Fibroblast of lung (primary cell): Measurements from ENCODE around the gene ANO1. TPM values are rescaled to one million over a fixed set of nuclear protein-coding genes. Genes with fewer than 3 reads are reported as not detected.

Experiments used
- DNase-seq, 2 donors: peaks; one replicate each; pipeline versions ENCODE4 v3.0.0 to v3.0.0-alpha.2; 2010; ENCODE audit warnings: low read depth in 2 of 2
- H2AFZ ChIP-seq: 2 replicates; pipeline ENCODE4 v1.5.1; 2012; ENCODE audit warnings: low read length, control low read depth, inconsistent platforms
- H3K27ac ChIP-seq: 2 replicates; pipeline ENCODE4 v1.5.1; 2011; ENCODE audit warnings: low read length, control low read depth; ENCODE audit not compliant: insufficient read depth
- H3K27me3 ChIP-seq: 2 replicates; pipeline ENCODE4 v1.5.1; 2011; ENCODE audit warnings: mild to moderate bottlenecking, low read length; ENCODE audit not compliant: control insufficient read depth, insufficient read depth
- H3K36me3 ChIP-seq: 2 replicates; pipeline ENCODE4 v1.5.1; 2011; ENCODE audit warnings: low read length; ENCODE audit not compliant: control insufficient read depth, insufficient read depth
- H3K4me1 ChIP-seq: 2 replicates; pipeline ENCODE4 v1.5.1; 2011; ENCODE audit warnings: low read length; ENCODE audit not compliant: control insufficient read depth, insufficient read depth; ENCODE audit errors: extremely low read depth
- H3K4me2 ChIP-seq: 2 replicates; pipeline ENCODE4 v1.5.1; 2011; ENCODE audit warnings: low read length, control low read depth; ENCODE audit not compliant: insufficient read depth; ENCODE audit errors: extremely low read depth
- H3K4me3 ChIP-seq, 4 experiments: fragments of 200-600 bp in 1 of 4; sonication (generic) in 1 of 4; replicated peaks in 1 of 4; 2 replicates each; pipeline ENCODE4 v1.5.1; 2011 to 2016; ENCODE audit warnings: low read length in 4 of 4, low read depth in 3 of 4, mild to moderate bottlenecking in 3 of 4, control low read depth in 2 of 4, inconsistent platforms in 1 of 4, mixed read lengths in 1 of 4; ENCODE audit not compliant: insufficient read depth in 1 of 4; ENCODE audit errors: control extremely low read depth in 1 of 4
- H3K79me2 ChIP-seq: 2 replicates; pipeline ENCODE4 v1.5.1; 2012; ENCODE audit warnings: mild to moderate bottlenecking, low read length, inconsistent platforms; ENCODE audit not compliant: control insufficient read depth, insufficient read depth
- H3K9ac ChIP-seq: 2 replicates; pipeline ENCODE4 v1.5.1; 2011; ENCODE audit warnings: mild to moderate bottlenecking, low read length, control low read depth; ENCODE audit not compliant: insufficient read depth
- H3K9me3 ChIP-seq: 2 replicates; pipeline ENCODE4 v1.5.1; 2012; ENCODE audit warnings: low read depth, low read length; ENCODE audit not compliant: control insufficient read depth, insufficient read depth
- H4K20me1 ChIP-seq: 2 replicates; pipeline ENCODE4 v1.5.1; 2011; ENCODE audit warnings: low read length; ENCODE audit not compliant: control insufficient read depth, insufficient read depth; ENCODE audit errors: extremely low read depth
- CTCF ChIP-seq, 2 donors: IDR thresholded peaks in 1 of 2; conservative IDR thresholded peaks in 1 of 2; 1 replicate in 1 of 2; 2 replicates in 1 of 2; pipeline ENCODE4 v1.5.1; 2011 to 2012; ENCODE audit warnings: low read length in 2 of 2, control low read depth in 1 of 2, inconsistent platforms in 1 of 2, low read depth in 1 of 2, mild to moderate bottlenecking in 1 of 2
- EZH2 ChIP-seq: IDR thresholded peaks from 2 replicates; pipeline ENCODE4 v1.5.1; 2012; ENCODE audit warnings: low read length, control low read depth, mild to moderate bottlenecking; ENCODE audit errors: missing control alignments
- polyA plus RNA-seq, 2 donors: library from polyadenylated mRNA; depleted of rRNA in 1 of 2; stranded (reverse) in 1 of 2; unstranded in 1 of 2; fragments of >200 nt; gene quantifications; 2 replicates each; pipeline ENCODE4 v1.2.1, GENCODE V29; 2011 to 2012; ENCODE audit warnings: missing spikeins in 1 of 2
- total RNA-seq: library from RNA; depleted of rRNA; stranded (reverse); fragments of >200 nt; gene quantifications from 2 replicates; pipeline ENCODE4 v1.2.1, GENCODE V29; 2014

Gene ANO1
- total and polyA plus RNA-seq, 2 donors (not counting 1 experiment from before 2014, with no cell fraction given): 0.99 to 4.1 TPM

GRCh38 chr11:70180906-70181305 is 102.8 kb downstream of the ANO1 start:
- TF ChIP-seq CTCF (conservative IDR thresholded peaks at IDR 0.05 in 1 of 2, IDR thresholded peaks at IDR 0.05 in 1 of 2; ENCODE audit: low read depth in 1 of 2, low read length in 2 of 2) (no peak), EZH2 (no peak)
- no peaks in the 10 kb centered on the region for H3K9me3 ChIP-seq
- H3K79me2 ChIP-seq: no peaks in the 10 kb centered on the region
- no peak overlapping the region for H3K4me3 ChIP-seq
- H3K4me1 ChIP-seq: no peaks in the 10 kb centered on the region
- H3K27ac ChIP-seq: no peak overlapping the region
- H4K20me1 ChIP-seq: no peaks in the 10 kb centered on the region
- no peak overlapping the region for H3K9ac ChIP-seq
- no peak overlapping the region for H3K4me2 ChIP-seq
- no peak overlapping the region for H2AFZ ChIP-seq
- no peaks in the 10 kb centered on the region for H3K27me3 ChIP-seq
- no peaks in the 10 kb centered on the region for H3K36me3 ChIP-seq
- no peak for DNase-seq

- H3K27me3 ChIP-seq: no peaks in the 10 kb centered on the region
These were observed 104.1 kb downstream of the ANO1 start for GRCh38 chr11:70182266-70182665.

GRCh38 chr11:70183032-70183431 is 104.9 kb downstream of the ANO1 start:
- TF ChIP-seq EZH2: no peak
- no peak for TF ChIP-seq CTCF (conservative IDR thresholded peaks at IDR 0.05 in 1 of 2, IDR thresholded peaks at IDR 0.05 in 1 of 2; ENCODE audit: low read depth in 1 of 2, low read length in 2 of 2)
- no peaks in the 10 kb centered on the region for H4K20me1 ChIP-seq
- H3K27me3 ChIP-seq: no peaks in the 10 kb centered on the region
- H3K79me2 ChIP-seq: no peaks in the 10 kb centered on the region
- no peak for DNase-seq
- no peak overlapping the region for H3K4me3 ChIP-seq
- H3K4me2 ChIP-seq: no peak overlapping the region
- no peak overlapping the region for H3K9ac ChIP-seq
- no peak overlapping the region for H3K27ac ChIP-seq
- H3K9me3 ChIP-seq: no peaks in the 10 kb centered on the region
- H3K36me3 ChIP-seq: no peaks in the 10 kb centered on the region
- no peaks in the 10 kb centered on the region for H3K4me1 ChIP-seq
- H2AFZ ChIP-seq: no peak overlapping the region

More at GRCh38 chr11:70182266-70182665, 104.1 kb downstream of the ANO1 start:
- TF ChIP-seq CTCF (conservative IDR thresholded peaks at IDR 0.05 in 1 of 2, IDR thresholded peaks at IDR 0.05 in 1 of 2; ENCODE audit: low read depth in 1 of 2, low read length in 2 of 2) (no peak), EZH2 (no peak)
- H3K9me3 ChIP-seq: no peaks in the 10 kb centered on the region
- no peak overlapping the region for H3K4me3 ChIP-seq
- H4K20me1 ChIP-seq: no peaks in the 10 kb centered on the region
- H3K36me3 ChIP-seq: no peaks in the 10 kb centered on the region
- H3K4me2 ChIP-seq: no peak overlapping the region
- H3K4me1 ChIP-seq: no peaks in the 10 kb centered on the region
- H3K27ac ChIP-seq: no peak overlapping the region
- no peak overlapping the region for H3K9ac ChIP-seq
- no peaks in the 10 kb centered on the region for H3K79me2 ChIP-seq
- no peak for DNase-seq
- no peak overlapping the region for H2AFZ ChIP-seq
